Measurements from ENCODE around the gene TMEM222.
A peak's percentile ranks its signal among the peaks of the same experiment; 100 is the strongest.

TMEM222 gene

GRCh38 chr1:27338751-27339150 is 16.8 kb downstream of the TMEM222 start:
- Histone ChIP-seq H2AFZ (ENCODE audit: low read depth, low read length) (no peak overlapping the region), H3K9me3 (ENCODE audit: low read length) (no peaks in the 10 kb centered on the region), H3K4me1 (ENCODE audit: insufficient read depth, low read length) (peaks cover 31% of the 10 kb centered on the region), H3K27me3 (ENCODE audit: insufficient read depth, low read length) (no peaks in the 10 kb centered on the region), H3K4me3 (ENCODE audit: low read length) (no peak overlapping the region), H3K36me3 (ENCODE audit: insufficient read depth, low read length) (peaks cover 27% of the 10 kb centered on the region)

- Histone ChIP-seq H3K4me3 (ENCODE audit: low read length) (no peak overlapping the region), H3K27me3 (ENCODE audit: insufficient read depth, low read length) (no peaks in the 10 kb centered on the region), H3K4me1 (ENCODE audit: insufficient read depth, low read length) (peaks cover 31% of the 10 kb centered on the region), H3K36me3 (ENCODE audit: insufficient read depth, low read length) (peaks cover 22% of the 10 kb centered on the region), H2AFZ (ENCODE audit: low read depth, low read length) (no peak overlapping the region), H3K9me3 (ENCODE audit: low read length) (no peaks in the 10 kb centered on the region)
Measured at GRCh38 chr1:27339213-27339612, 17.2 kb downstream of the TMEM222 start.

GRCh38 chr1:27341525-27342252 is 19.7 kb downstream of the TMEM222 start, which contains the start of gene SYTL1:
SYTL1 (plus strand) TSS chr1:27342022; CDS start chr1:27345335, 3,313 bp downstream.
- Histone ChIP-seq H3K27me3 (ENCODE audit: insufficient read depth, low read length) (no peaks in the 10 kb centered on the region), H3K36me3 (ENCODE audit: insufficient read depth, low read length) (no peaks in the 10 kb centered on the region), H3K9me3 (ENCODE audit: low read length) (no peaks in the 10 kb centered on the region), H3K4me1 (ENCODE audit: insufficient read depth, low read length) (peaks cover 31% of the 10 kb centered on the region), H3K4me3 (ENCODE audit: low read length) (no peak within 1 kb of the TSS), H2AFZ (ENCODE audit: low read depth, low read length) (no peak within 1 kb of the TSS)

GRCh38 chr1:27342391-27342777 is 20.4 kb downstream of the TMEM222 start:
- Histone ChIP-seq H3K27me3 (ENCODE audit: insufficient read depth, low read length) (no peaks in the 10 kb centered on the region), H3K4me1 (ENCODE audit: insufficient read depth, low read length) (peaks cover 31% of the 10 kb centered on the region), H2AFZ (ENCODE audit: low read depth, low read length) (no peak overlapping the region), H3K4me3 (ENCODE audit: low read length) (no peak overlapping the region), H3K9me3 (ENCODE audit: low read length) (no peaks in the 10 kb centered on the region), H3K36me3 (ENCODE audit: insufficient read depth, low read length) (no peaks in the 10 kb centered on the region)

- Histone ChIP-seq H3K4me1 (ENCODE audit: insufficient read depth, low read length) (peaks cover 31% of the 10 kb centered on the region), H3K4me3 (ENCODE audit: low read length) (no peak overlapping the region), H3K36me3 (ENCODE audit: insufficient read depth, low read length) (no peaks in the 10 kb centered on the region), H3K27me3 (ENCODE audit: insufficient read depth, low read length) (no peaks in the 10 kb centered on the region), H2AFZ (ENCODE audit: low read depth, low read length) (no peak overlapping the region), H3K9me3 (ENCODE audit: low read length) (no peaks in the 10 kb centered on the region)
Measured at GRCh38 chr1:27342778-27343638, 21.0 kb downstream of the TMEM222 start.

- H3K36me3 ChIP-seq (ENCODE audit: insufficient read depth, low read length), result no peaks in the 10 kb centered on the region
- H3K27me3 ChIP-seq (ENCODE audit: insufficient read depth, low read length), result no peaks in the 10 kb centered on the region
- H2AFZ ChIP-seq (ENCODE audit: low read depth, low read length), result no peak overlapping the region
- no peaks in the 10 kb centered on the region for H3K9me3 ChIP-seq (ENCODE audit: low read length)
- H3K4me1 ChIP-seq (ENCODE audit: insufficient read depth, low read length), result peaks cover 28% of the 10 kb centered on the region
- H3K4me3 ChIP-seq (ENCODE audit: low read length), result no peak overlapping the region
Measured at GRCh38 chr1:27343639-27344025, 21.7 kb downstream of the TMEM222 start.

- Histone ChIP-seq H3K4me1 (ENCODE audit: insufficient read depth, low read length) (peaks cover 20% of the 10 kb centered on the region), H3K27me3 (ENCODE audit: insufficient read depth, low read length) (no peaks in the 10 kb centered on the region), H3K4me3 (ENCODE audit: low read length) (no peak overlapping the region), H2AFZ (ENCODE audit: low read depth, low read length) (no peak overlapping the region), H3K36me3 (ENCODE audit: insufficient read depth, low read length) (no peaks in the 10 kb centered on the region), H3K9me3 (ENCODE audit: low read length) (no peaks in the 10 kb centered on the region)
Measured at GRCh38 chr1:27345272-27345671, 23.3 kb downstream of the TMEM222 start.

DNA sequence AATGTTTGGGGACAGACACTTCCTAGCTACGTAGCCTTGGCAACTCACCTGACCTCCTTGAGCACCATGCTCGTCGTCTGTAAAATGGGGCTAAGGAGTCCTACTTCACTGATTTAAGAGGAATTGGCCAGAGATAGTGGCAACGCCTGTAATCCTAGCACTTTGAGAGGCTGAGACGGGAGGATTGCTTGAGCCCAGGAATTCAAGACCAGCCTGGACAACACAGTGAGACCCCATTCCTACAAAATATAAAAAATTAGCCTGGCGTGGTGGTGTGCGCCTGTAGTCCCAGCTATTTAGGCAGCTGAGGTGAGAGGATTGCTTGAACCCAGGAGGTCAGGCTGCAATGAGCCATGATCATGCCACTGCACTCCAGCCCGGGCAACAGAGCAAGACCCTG is 24.4 kb downstream of the TMEM222 start:
- no peaks in the 10 kb centered on the region for H3K27me3 ChIP-seq (ENCODE audit: insufficient read depth, low read length)
- H2AFZ ChIP-seq (ENCODE audit: low read depth, low read length), result no peak overlapping the region
- H3K9me3 ChIP-seq (ENCODE audit: low read length), result no peaks in the 10 kb centered on the region
- H3K36me3 ChIP-seq (ENCODE audit: insufficient read depth, low read length), result no peaks in the 10 kb centered on the region
- no peak overlapping the region for H3K4me3 ChIP-seq (ENCODE audit: low read length)
- H3K4me1 ChIP-seq (ENCODE audit: insufficient read depth, low read length), result peaks cover 20% of the 10 kb centered on the region

GRCh38 chr1:27346991-27347624 is 25.1 kb downstream of the TMEM222 start:
- H3K4me1 ChIP-seq (ENCODE audit: insufficient read depth, low read length), result peaks cover 12% of the 10 kb centered on the region
- no peaks in the 10 kb centered on the region for H3K9me3 ChIP-seq (ENCODE audit: low read length)
- no peak overlapping the region for H3K4me3 ChIP-seq (ENCODE audit: low read length)
- no peaks in the 10 kb centered on the region for H3K27me3 ChIP-seq (ENCODE audit: insufficient read depth, low read length)
- H3K36me3 ChIP-seq (ENCODE audit: insufficient read depth, low read length), result no peaks in the 10 kb centered on the region
- H2AFZ ChIP-seq (ENCODE audit: low read depth, low read length), result no peak overlapping the region

DNA sequence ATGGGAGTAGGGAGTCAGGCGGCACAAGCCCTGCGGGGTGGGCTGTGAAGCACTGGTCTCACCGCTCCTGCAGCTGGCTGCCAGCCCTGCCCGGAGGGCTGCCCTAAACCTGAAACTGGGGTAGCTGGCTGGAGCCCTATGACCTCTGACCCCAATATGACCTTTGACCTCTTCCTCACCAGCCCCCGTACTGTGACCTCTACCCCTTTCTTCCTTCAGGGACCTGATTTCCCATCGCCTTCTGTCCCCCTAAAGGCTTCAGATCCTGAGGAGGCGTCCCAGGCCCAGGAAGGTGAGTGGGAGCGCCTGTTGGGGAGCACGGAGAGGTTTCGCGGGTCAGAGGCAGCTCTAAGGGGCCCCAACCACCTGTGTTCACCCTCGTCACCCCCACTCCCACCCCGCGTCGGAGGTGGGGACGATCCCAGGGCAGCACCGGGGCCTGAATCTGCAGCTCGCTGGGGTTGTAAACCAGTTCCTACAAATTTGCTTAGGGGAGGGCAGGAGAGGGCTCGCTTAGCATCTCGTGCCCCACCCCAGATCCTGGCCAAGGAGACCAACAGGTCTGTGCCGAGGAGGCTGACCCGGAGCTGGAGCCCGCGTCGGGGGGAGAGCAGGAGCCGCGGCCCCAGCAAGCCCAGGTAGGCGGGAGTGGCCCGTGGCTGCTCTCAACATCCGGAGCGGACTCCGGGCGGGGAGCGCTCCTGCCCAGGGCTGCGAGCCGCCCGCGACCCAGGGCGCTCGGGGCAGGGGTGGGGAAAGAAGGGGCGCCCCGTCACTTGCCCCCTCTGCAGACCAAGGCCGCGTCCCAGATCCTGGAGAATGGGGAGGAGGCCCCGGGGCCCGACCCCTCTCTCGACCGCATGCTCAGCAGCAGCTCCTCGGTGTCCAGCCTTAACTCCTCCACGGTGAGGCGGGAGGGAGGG is 27.2 kb downstream of the TMEM222 start:
- no peaks in the 10 kb centered on the region for H3K36me3 ChIP-seq (ENCODE audit: insufficient read depth, low read length)
- no peaks in the 10 kb centered on the region for H3K27me3 ChIP-seq (ENCODE audit: insufficient read depth, low read length)
- no peaks in the 10 kb centered on the region for H3K9me3 ChIP-seq (ENCODE audit: low read length)
- H3K4me3 ChIP-seq (ENCODE audit: low read length), result peak overlapping the region; percentile 31
- no peaks in the 10 kb centered on the region for H3K4me1 ChIP-seq (ENCODE audit: insufficient read depth, low read length)
- H2AFZ ChIP-seq (ENCODE audit: low read depth, low read length), result no peak overlapping the region

DNA sequence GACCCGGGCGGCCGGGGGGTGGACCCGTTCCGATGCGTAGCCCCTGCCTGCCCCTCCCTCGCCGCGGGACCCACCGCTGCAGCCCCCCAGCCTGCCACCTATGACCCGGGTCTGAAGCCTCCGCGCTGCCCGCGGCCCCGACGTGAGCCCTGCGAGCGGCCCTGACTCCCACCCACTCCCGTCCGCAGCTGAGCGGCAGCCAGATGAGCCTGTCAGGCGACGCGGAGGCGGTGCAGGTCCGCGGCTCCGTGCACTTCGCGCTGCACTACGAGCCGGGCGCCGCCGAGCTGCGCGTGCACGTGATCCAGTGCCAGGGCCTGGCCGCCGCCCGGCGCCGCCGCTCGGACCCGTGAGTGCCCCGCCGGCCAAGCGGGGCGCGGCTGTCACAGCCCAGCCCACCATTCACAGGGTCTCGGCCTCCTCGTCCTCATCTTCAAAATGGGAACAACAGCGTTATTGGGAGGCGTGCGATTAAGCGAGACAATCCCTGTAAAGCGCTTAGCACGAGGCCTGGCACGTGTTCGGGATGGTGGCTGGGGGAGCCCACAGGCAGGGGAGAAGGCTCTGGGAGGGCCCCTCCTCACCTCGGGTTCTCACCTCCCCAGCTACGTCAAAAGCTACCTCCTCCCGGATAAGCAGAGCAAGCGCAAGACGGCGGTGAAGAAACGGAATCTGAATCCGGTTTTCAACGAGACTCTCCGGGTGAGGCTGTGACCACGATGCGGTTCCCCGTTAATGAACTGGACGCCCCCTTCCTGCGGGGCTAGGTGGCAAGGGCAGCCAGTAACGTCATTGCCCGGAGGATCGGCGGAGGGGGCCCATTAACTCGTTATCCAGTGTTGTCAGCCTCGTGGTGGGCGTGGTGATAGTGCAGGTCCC is 28.1 kb downstream of the TMEM222 start:
- no peak overlapping the region for H3K4me3 ChIP-seq (ENCODE audit: low read length)
- no peaks in the 10 kb centered on the region for H3K27me3 ChIP-seq (ENCODE audit: insufficient read depth, low read length)
- no peaks in the 10 kb centered on the region for H3K4me1 ChIP-seq (ENCODE audit: insufficient read depth, low read length)
- no peaks in the 10 kb centered on the region for H3K9me3 ChIP-seq (ENCODE audit: low read length)
- H2AFZ ChIP-seq (ENCODE audit: low read depth, low read length), result no peak overlapping the region
- no peaks in the 10 kb centered on the region for H3K36me3 ChIP-seq (ENCODE audit: insufficient read depth, low read length)

All from neuron (in vitro differentiated cells).